Measurements from ENCODE around the gene GIMAP6.

DNA sequence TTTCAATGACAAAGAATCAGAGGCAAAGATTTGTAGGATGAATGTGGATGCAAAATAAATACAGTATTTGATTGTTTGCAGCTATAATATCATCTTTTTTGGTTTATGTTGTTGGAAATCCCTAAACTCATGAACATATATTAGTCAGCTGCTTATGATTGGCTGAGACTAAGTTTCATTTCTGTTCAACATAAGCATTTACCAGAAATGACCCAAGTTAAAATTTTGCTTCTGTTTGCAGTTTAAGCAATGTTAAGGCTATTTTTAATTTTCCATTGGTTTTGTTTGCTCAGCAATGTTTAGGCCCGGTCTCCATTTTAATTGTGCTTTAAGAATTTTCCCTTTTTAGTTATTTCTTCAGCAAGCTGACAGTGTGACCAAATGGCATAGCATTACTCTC is 22.0 kb downstream of the GIMAP6 start:
- TF ChIP-seq, protein P1, sequence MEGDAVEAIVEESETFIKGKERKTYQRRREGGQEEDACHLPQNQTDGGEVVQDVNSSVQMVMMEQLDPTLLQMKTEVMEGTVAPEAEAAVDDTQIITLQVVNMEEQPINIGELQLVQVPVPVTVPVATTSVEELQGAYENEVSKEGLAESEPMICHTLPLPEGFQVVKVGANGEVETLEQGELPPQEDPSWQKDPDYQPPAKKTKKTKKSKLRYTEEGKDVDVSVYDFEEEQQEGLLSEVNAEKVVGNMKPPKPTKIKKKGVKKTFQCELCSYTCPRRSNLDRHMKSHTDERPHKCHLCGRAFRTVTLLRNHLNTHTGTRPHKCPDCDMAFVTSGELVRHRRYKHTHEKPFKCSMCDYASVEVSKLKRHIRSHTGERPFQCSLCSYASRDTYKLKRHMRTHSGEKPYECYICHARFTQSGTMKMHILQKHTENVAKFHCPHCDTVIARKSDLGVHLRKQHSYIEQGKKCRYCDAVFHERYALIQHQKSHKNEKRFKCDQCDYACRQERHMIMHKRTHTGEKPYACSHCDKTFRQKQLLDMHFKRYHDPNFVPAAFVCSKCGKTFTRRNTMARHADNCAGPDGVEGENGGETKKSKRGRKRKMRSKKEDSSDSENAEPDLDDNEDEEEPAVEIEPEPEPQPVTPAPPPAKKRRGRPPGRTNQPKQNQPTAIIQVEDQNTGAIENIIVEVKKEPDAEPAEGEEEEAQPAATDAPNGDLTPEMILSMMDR (IDR thresholded peaks at IDR 0.05; ENCODE audit: insufficient read depth, low read length, poor library complexity, severe bottlenecking) = no peak
- TF ChIP-seq EZH2phosphoT487 (conservative IDR thresholded peaks at IDR 0.05; ENCODE audit: low read length) = no peak

All from SU-DHL-6 (cell line).